ENCODE data around the gene CCN5.
"Not testable (repeated sequence)": the region's sequence is repeated elsewhere in the genome, so short reads cannot be mapped to it uniquely, and the experiment has no call there.

CCN5 gene

DNA sequence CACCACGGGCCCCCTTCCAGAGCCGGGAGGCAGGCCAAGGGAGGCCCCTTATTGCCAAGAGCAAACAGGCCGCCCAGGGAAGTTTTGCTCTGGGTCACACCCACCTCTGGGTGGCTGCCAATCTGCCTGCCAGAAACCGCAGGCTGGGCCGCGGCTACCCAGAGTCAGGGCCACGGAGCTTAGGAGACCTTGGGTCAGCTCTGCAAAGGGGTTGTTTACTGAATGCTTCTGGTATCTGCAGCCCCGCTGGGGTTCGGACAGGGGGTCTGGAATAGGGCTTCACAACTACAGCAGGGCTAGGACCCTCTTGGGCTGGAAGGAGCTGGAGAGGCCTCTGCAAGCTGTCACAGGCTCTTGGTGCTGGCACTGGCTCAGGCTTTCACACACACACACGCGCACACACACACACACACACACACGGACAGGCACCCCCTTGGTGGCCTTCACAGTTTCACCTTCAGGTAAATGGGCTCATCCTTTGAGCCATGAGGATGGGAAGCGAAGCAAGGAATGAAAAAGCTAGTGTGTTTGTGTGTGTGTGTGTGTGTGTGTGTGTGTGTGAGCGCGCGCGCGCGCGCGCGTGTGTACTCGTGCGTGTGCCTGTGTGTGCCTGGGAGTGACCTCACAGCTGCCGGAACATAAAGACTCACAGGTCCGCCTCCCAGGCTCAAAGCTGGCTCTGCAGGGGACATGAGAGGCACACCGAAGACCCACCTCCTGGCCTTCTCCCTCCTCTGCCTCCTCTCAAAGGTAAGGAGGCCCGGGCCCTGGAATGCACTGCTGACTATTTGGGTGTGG, at the start of gene CCN5:
Gene CCN5, plus strand, starts transcription at position 669 of the 798 bp plus-strand sequence. Its CDS starts 22 bp downstream, at position 691.
- no peak for FAIRE-seq

GRCh38 chr20:44666066-44666465, 49.1 kb upstream of the CCN5 start:
- no peak for FAIRE-seq

DNA sequence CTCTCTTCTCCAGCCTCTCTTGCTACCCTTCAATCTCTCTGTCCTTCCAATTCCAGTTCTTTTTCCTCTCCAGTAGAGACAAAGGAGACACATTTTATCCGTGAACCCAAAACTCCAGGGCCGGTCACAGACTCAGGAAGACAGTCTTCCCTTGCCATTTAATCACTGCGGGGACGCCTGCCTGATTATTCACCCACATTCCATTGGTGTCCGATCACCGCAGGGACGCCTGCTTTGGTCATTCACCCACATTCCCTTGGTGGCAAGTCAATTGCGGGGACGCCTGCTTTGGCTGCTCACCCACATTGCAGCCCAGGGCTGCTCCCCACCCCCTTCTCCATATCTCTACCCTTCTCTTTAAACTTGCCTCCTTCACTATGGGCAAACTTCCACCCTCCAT, 44.3 kb upstream of the CCN5 start:
- FAIRE-seq = not testable (repeated sequence)

DNA sequence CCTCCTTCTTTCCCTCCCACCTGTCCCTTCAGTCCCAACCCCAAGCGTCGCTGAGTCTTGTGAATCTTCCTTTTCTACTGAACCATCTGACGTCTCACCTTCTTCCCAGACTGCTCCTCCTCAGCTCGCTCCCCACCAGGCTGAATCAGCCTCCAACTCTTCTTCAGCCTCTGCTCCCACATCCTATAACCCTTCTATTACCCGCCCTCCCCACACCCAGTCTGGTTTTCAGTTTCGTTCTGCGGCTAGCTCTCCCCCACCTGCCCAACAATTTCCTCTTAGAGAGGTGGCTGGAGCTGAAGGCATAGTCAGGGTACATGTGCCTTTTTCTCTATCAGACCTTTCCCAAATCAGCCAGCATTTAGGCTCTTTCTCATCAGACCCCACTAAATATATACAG, 43.6 kb upstream of the CCN5 start:
- not testable (repeated sequence) for FAIRE-seq

DNA sequence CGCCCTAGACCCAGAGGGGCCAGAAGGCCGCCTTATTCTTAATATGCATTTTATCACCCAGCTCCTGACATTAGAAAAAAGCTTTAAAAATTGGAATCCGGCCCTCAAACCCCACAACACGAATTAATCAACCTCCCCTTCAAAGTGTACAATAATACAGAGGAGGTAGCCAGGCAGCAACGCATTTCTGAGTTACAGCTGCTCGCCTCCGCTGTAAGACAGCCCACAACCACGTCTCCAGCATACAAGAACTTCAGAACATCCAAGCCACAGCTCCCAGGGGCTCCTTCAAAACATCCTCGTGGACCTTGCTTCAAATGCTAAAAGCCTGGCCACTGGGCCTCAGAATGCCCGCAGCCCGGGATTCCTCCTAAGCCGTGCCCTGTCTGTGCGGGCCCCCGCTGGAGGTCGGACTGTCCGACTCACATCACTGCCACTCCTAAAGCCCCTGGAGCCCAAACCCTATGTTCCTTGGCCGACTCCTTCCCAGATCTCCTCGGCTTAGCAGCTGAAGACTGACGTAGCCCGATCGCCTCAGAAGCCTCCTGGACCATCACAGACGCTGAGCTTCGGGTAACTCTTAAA, 42.8 kb upstream of the CCN5 start:
- not testable (repeated sequence) for FAIRE-seq

- no peak for FAIRE-seq
Measured at GRCh38 chr20:44678242-44678641, 36.9 kb upstream of the CCN5 start.

GRCh38 chr20:44678990-44679611, 36.1 kb upstream of the CCN5 start:
- FAIRE-seq = no peak

GRCh38 chr20:44681796-44682566, 33.2 kb upstream of the CCN5 start:
- FAIRE-seq = no peak

DNA sequence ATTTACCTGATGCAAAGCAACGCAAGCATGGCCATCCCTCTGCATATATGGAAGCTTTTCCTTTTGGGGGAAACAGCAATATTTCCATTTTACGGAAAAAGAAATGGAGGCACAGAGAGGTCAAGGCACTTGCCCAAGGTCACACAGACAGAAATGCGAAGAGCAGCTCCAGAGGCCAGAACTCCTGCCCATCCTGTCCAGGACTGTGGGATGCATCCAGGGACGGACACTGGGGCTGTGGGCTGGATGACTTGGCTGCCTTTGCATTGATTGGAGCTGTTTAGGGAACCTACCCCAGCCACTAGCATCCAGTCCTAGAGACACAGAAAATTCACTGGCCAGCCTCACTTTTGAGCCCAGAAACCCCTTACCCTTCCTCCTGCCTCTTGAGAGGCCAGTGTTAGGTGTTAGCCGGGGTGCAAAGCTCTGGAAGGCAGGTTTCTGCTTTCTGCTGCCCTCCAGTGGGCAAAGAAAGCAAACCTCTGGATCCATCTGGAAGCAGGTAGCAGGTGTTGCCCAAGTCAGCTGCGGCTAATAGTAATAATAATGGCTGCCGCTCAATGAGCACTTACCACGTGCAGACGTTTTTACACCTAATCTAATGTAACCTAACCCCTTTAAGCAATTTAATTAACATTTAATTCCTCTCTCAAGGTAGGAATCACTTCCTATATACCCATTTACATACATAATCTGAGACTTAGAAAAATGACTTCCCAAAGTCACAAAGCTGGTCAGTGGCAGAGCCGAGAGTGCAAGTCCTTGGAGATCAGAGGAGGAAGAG, 31.7 kb upstream of the CCN5 start:
- no peak for FAIRE-seq

DNA sequence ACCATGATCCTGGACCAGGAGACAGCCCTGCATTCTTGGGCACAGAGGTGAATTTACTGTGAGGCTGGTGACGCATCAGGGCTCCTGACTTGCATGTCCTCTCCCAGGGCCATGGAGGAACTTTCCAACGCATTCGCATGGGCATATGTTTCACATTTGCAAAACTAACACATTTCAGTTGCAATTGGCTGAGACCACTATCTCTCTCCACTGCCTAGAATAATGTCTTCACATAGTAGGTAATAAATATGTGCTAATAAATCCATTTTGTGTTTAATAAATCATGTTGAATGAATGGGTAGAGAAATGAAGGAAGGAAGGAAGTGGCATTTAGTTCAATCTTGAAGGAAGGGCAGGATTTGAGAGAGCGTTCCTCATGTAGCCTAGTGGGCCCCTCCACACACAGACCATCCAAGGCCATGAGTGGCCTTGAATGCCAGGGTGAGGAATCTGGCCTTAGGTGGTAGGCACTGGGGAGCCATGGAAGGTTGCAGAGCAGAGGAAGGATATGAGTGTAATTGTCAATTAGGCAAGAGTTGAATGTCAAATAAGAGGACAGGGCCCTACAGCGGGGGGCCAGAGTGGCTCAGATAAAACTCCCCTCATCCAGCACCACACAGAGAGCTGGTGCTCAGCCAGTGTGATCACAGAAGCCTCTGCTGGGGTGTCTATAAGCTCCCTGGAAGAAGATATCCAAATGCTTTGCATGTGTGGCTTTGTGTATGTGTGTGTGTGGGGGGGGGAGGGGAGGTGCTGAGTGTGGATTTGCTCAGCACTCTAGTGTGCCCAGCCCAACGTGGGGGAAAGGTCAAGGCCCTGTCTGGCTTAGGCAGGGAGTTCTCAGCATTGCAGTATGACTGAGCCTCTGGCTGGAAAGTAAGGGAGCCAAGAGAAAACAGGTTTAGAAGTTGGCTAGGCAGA, 30.9 kb upstream of the CCN5 start:
- no peak for FAIRE-seq

- no peak for FAIRE-seq
Measured at GRCh38 chr20:44686934-44687333, 28.2 kb upstream of the CCN5 start.

GRCh38 chr20:44688053-44688625, 27.0 kb upstream of the CCN5 start:
- FAIRE-seq = no peak

DNA sequence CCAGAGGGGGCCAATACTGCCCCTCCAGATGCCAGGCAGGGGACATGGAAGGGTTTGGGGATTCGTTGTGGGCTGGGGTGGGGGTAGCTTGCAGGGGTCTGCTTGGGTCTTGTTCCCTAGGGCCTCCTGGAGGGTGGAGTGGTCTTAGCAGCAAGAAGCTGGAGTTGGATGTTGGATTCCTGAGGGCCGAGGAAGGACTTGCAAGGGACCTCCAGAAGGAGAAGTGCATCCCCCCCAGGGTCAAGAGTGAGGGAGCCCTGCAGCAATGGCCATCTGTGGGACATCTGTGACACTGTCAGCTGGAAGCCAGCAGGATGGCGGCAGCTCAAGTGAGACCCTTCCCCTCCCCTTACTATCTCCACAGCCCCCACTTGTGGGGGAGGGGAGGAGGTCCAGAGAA, 25.4 kb upstream of the CCN5 start:
- no peak for FAIRE-seq

DNA sequence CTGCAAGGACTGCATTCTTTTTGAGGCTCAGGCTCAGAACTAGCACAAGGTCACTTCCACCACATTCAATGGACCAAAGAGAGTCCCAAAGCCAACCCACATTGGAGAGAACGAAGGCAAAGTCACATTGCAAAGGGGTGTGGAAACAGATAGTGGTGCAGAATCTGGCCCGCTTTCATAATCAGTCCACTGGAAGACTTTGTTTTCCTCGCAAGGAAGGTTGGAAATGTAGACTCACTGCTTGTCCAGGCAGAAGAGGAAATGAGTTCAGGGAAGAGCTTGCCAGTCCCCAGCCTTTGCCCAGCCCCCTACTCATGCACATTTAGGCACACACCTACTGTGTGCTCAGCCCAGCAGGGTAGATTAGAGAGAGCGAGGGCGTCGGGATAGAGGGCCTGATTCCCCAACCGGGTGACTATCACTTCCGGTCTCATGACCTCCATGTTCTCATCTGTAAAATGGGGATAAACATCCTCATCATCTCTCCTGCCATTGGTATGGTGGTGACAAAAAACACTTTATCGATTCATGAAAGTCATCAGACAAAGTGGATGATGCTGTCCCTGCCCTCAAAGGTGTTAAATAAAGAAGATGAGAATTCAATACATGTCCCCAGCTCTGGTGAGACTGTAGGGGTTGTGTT, 24.3 kb upstream of the CCN5 start:
- no peak for FAIRE-seq

DNA sequence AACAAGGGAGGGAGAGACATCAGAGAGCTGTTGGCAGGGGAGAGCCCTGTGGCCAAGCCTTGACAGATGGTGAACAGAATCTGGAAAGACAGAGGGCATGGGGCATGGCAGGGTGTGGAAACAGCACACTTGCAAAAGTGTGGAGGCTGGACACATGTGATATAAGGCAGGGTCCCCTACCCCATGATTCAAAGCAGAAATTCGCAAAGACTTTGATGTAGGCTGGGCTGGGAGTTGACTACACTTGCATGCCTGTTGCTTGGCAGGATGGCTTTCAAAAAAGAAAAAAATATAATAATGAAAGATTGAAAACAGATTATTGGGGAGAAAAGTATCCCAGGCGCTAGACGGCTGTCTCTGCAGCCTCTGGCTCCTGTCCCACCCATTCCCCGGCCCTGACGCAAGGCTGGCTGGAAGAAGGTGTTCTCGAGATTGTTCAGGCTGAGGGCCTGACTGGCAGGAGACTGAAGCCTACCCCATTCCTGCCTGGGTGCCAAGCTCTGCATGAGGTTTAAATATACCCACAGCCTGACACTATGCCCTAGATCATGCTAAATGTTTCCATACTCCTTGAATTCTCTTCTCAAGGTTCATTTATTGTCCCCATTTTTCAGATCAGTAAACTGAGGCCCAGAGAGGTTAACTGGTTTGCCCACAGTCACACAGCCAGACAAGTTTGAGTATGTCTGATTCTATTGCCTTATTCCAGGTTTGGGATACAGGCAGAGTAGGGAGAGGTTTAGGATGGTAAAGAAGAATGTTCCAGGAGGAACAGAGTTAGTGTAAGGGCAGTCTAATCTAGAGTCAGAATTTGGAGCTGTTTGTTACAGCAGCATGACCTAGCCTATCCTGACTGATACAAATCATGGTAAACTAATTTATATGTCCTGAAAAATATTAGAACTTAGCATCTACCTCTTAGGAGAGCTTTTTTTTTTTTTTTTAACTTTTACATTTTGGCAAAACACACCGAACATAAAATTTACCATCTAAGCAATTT, 23.4 kb upstream of the CCN5 start:
- FAIRE-seq = no peak

- FAIRE-seq = no peak
Measured at GRCh38 chr20:44692932-44693480, 22.2 kb upstream of the CCN5 start.

- FAIRE-seq = no peak
Measured at GRCh38 chr20:44693627-44694026, 21.5 kb upstream of the CCN5 start.

- no peak for FAIRE-seq
Measured at GRCh38 chr20:44694159-44694558, 21.0 kb upstream of the CCN5 start.

DNA sequence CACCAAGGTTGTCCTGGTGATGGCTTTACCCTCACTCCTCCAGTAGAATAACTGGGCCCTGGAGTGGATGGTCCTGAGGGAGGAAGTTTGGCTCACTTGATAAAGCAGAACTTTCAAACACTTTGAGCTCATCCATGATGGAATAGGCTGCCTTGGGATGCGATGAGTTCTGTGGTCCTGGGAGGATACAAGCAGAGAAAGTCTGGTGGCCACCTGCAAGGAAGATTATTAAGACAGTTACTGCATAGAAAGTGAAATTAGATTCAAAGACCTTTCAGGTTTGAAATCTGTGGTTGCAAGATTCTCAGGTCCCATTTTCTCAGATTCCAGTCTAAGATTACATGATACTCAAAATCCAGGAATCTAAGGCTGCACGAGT, 19.9 kb upstream of the CCN5 start:
- no peak for FAIRE-seq

Data from A204.1 (cell line).